GM18526 (cell line): ENCODE data around the gene ST6GAL2.

ENCODE experiments used
- POLR2A ChIP-seq: IDR thresholded peaks from 3 replicates; pipeline ENCODE4 v1.6.1; 2011; ENCODE audit not compliant: insufficient read length; ENCODE audit errors: extremely low read depth

ST6GAL2 gene

GRCh38 chr2:106885971-106886915, at the start of gene ST6GAL2:
ST6GAL2 (minus strand) TSS chr2:106886167; CDS start chr2:106843977, 42,190 bp downstream.
- TF ChIP-seq POLR2A = no peak

DNA sequence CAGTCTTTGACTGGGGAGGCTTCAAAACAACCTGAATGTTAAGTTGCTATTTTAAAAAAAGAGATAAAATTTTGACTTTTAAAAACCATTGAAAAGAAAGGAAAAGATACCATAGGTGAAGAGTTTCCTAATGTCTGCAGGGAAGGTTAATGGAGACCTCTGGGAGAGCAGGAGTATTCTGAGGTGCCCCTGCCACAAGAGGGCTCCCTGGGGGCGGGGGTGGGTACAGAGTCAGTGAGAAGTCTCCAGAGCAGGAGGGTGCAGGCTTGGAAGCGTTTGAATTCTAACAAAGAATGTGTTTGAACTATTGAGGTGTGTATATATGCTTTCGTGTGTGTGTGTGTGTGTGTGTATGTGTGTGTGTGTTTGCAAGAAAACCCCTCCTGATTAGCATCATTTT, 46.7 kb upstream of the ST6GAL2 start:
- no peak for TF ChIP-seq POLR2A

- TF ChIP-seq POLR2A = no peak
Measured at GRCh38 chr2:106931717-106932335, 45.9 kb upstream of the ST6GAL2 start.

DNA sequence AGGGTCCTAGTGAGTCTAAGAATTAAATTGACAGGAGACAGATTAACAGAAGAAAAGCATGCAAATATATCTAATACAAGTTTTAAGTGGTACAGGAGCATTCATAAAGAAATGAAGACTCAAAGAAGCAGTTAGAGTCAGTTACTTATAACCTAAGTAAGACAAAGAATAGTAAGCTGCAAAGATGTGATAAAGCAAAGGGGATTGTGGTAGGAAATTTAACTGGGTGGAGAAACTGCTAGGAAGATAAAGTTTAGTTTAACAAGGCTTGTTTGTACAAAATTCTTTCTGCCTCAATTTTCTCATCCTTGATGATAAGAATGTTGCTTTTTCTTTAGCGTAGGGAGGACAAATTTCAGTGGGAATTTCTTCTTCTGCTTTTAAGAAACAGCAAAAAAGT, 35.5 kb upstream of the ST6GAL2 start:
- TF ChIP-seq POLR2A = no peak

DNA sequence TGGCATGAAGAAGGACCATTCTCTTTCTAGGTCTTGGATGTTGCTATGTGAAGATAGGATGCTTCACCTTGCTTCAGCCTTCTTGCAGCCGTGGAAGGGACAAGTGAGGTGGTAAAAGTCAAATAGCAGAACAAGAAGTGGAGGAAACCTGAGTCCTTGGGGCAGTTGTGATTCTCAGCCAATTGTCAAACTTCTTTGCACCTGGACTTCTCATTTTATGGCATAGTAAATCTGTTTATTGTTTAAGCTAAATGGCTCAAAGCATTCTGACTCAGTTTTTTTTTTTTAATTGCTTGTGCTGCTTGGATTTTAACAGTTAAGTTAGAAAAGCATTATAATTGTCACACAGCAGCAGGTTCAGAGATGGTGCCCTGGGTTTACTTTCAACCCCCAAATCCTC, 33.0 kb upstream of the ST6GAL2 start:
- TF ChIP-seq POLR2A = no peak

DNA sequence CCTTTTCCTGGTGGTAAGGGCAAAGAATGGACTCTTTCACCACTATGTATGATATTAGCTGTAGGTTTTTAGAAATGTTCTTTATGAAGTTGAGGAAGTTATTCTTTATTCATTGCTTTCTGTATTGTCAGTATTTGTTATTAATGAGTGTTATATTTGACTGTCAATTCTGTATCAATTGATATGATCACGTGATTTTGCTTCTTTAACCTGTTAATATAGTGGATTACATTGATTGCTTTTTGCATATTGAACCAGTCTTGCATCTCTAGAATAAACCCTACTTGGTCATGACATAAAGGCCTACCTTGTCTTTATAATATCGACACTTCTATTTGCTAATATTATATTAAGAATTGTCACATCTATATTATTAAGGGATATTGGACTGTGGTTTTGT, 18.3 kb upstream of the ST6GAL2 start:
- no peak for TF ChIP-seq POLR2A

- no peak for TF ChIP-seq POLR2A
Measured at GRCh38 chr2:106899786-106900530, 14.0 kb upstream of the ST6GAL2 start.

DNA sequence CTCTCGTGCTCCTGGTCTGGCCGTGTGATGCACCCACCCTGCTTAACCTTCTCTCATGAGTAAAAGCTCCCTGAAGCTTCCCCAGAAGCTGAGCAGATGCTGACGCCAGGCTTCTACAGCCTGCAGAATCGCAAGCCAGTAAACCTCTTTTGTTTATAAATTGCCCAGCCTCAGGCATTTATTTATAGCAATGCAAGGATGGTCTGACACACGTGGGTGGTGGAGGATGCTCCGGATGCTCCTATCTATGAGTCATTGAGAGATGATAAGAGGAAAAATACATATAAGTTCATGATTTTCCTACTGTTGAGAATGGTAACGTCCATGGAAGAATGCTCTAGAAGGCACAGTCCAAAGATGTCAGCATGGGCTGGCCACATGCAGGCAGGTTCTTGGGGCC, 8.6 kb upstream of the ST6GAL2 start:
- TF ChIP-seq POLR2A = no peak

- no peak for TF ChIP-seq POLR2A
Measured at GRCh38 chr2:106892048-106892447, 6.1 kb upstream of the ST6GAL2 start.

DNA sequence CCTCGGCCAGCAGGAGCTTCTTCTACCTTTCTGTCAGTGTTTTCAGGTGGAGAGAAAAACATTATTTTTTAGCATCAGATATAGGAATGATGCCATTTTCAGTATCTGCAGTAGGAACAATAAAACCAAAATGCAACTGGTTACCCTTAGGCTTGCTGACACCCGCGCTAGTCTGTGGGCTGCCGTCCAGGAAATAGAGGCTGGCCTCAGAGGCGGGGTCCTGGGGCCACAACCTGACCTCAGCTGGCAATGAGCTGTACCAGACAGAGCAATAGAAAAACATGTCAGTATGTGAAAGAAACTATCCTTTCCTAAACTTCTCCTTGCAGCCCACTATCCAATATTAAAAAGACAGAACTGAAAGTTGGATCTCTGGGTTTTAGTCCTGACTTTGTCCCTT, 4.6 kb upstream of the ST6GAL2 start:
- TF ChIP-seq POLR2A = no peak

- TF ChIP-seq POLR2A = no peak
Measured at GRCh38 chr2:106886916-106887758, 1.2 kb upstream of the ST6GAL2 start.

DNA sequence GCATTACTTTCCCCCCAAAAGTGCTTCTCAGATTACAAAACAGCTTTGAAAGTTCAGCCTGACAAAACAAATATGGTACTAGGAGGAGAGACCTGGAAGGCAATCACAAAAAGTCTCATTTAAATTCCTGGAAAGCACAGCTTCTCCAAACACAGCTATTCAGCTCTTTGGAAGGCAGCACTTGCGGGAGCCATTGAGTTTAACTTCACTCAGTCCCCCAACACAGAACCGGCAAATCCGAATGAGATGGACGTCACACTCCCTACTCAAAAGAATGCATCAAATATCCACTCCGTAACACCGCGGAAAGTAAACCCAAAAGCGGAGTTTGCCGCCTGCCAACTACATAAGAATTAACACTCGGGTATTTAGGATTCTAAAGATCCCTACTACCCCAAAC, 638 bp downstream of the ST6GAL2 start:
- TF ChIP-seq POLR2A = no peak

- no peak for TF ChIP-seq POLR2A
Measured at GRCh38 chr2:106882673-106883072, 3.3 kb downstream of the ST6GAL2 start.

DNA sequence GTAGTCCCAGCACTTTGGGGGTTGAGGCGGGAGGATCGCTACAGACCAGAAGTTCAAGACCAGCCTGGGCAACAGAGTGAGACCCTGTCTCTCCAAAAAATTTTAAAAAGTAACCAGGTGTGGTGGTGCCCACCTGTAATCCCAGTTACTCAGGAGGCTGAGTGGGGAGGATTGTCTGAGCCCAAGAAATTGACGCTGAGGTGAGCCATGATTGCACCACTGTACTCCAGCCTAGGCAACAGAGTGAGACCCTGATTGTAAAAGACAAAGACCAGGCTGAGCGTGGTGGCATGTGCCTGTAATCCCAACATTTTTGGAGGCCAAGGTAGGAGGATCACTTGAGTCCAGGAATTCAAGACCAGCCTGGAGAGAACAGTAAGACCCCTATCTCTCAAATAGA, 7.8 kb downstream of the ST6GAL2 start:
- no peak for TF ChIP-seq POLR2A

GRCh38 chr2:106876699-106877098, 9.3 kb downstream of the ST6GAL2 start:
- no peak for TF ChIP-seq POLR2A
